Adrenal gland (tissue), 12 donors: Measurements from ENCODE around the gene ENDOV. TPM values are rescaled to one million over a fixed set of nuclear protein-coding genes. Genes with fewer than 3 reads are reported as not detected.

Experiments
- DNase-seq, 7 donors: peaks; one replicate each; pipeline ENCODE4 v3.0.0-alpha.2; 2019 to 2020
- H3K27ac ChIP-seq, 5 donors: fragments of 200-600 bp; sonication (generic) in 4 of 5; 1 replicate in 3 of 5; 2 replicates in 2 of 5; pipeline versions ENCODE4 v1.5.1 to v1.8.0; 2016 to 2020; ENCODE audit warnings: mild to moderate bottlenecking in 1 of 5
- H3K27me3 ChIP-seq: fragments of 200-600 bp; 2 replicates; pipeline ENCODE4 v1.8.0; 2021
- H3K36me3 ChIP-seq, 2 donors: fragments of 200-600 bp; replicated peaks in 1 of 2; 1 replicate in 1 of 2; 2 replicates in 1 of 2; pipeline versions ENCODE4 v1.5.1 to v1.8.0; 2018 to 2022
- H3K4me1 ChIP-seq, 2 donors: fragments of 200-600 bp; replicated peaks in 1 of 2; 1 replicate in 1 of 2; 2 replicates in 1 of 2; pipeline versions ENCODE4 v1.5.1 to v1.8.0; 2018 to 2021
- H3K4me3 ChIP-seq, 4 donors: fragments of 200-600 bp; sonication (generic) in 3 of 4; one replicate each; pipeline ENCODE4 v1.5.1; 2016 to 2018
- H3K9me3 ChIP-seq, 3 donors: fragments of 200-600 bp; sonication (generic) in 1 of 3; replicated peaks in 1 of 3; 1 replicate in 2 of 3; 2 replicates in 1 of 3; pipeline versions ENCODE4 v1.5.1 to v1.8.0; 2016 to 2021
- CTCF ChIP-seq, 6 experiments: fragments of 450-650 bp in 4 of 6; fragments of 200-600 bp in 2 of 6; sonication (generic) in 1 of 6; IDR thresholded peaks; 1 replicate in 5 of 6; 2 replicates in 1 of 6; pipeline versions ENCODE4 v1.5.1 to v1.8.0; 2016 to 2021; ENCODE audit warnings: antibody characterized with exemption in 6 of 6, mild to moderate bottlenecking in 2 of 6, moderate library complexity in 1 of 6
- POLR2A ChIP-seq, 2 donors: fragments of 450-650 bp; IDR thresholded peaks; one replicate each; pipeline ENCODE4 v1.6.1; 2017; ENCODE audit warnings: antibody characterized with exemption in 2 of 2, mild to moderate bottlenecking in 2 of 2, moderate library complexity in 1 of 2
- WGBS, 4 donors: extraction: QIAGEN DNeasy Blood & Tissue Kit in 2 of 4; methylation state at CpG; one replicate each; pipeline versions ENCODE4 v1.1.5 to v1.1.7; 2013 to 2017; 5-methylcytosine and 5-hydroxymethylcytosine counted together
- intact Hi-C, 2 donors: fragments of 100-400 bp; cut with DNase I; formaldehyde crosslinking; loops; one replicate each; pipeline versions ENCODE4 v1.14.1 to v1.15.0; 2022 to 2023
- polyA plus RNA-seq, 3 donors: library from polyadenylated mRNA; stranded (reverse); fragments of 200-250 nt in 2 of 3; fragments of 350-450 nt in 1 of 3; fragmentation: Illumina TruSeq in 1 of 3; extraction: RNeasy Lipid Tissue Mini Kit (QIAGEN cat#74804) in 1 of 3; gene quantifications; one replicate each; pipeline ENCODE4 v1.2.3, GENCODE V29; 2013 to 2014
- total RNA-seq, 9 donors: library from RNA; depleted of rRNA in 4 of 9; stranded (reverse); fragments of >200 nt in 4 of 9; fragments of 120-200 nt in 1 of 9; fragmentation: NEBNext Ultra II Directional in 1 of 9; extraction: Animal tissue kit (Norgen Biotek cat#: 25700) in 1 of 9; gene quantifications; one replicate each; pipeline versions ENCODE4 v1.1.0 to v1.2.4, GENCODE V29; 2013 to 2023
- donor health status: healthy with polysubstance abuse.
- donor health status: Bipolar disorder and iron deficiency.
- donor health status: DM: yes; HTN: yes; CAD: no.
- donor health status: DM: no; HTN: no; CAD: no.
- donor health status: DM: no; HTN: no; CAD: no.
- donor health status: DM: yes; HTN: yes; CAD: no.

Gene ENDOV
- total and polyA plus RNA-seq, 12 donors, result 7.1 to 31.9 (median 18.3) TPM

- Histone ChIP-seq H3K27ac (no peak overlapping the region), H3K4me3 (no peak overlapping the region), H3K4me1 (no peaks in the 10 kb centered on the region), H3K9me3 (no peaks in the 10 kb centered on the region), H3K36me3 (no peaks in the 10 kb centered on the region), H3K27me3 (peaks cover 9% of the 10 kb centered on the region)
- no peak for TF ChIP-seq POLR2A (IDR thresholded peaks at IDR 0.05)
- no peak for TF ChIP-seq CTCF (IDR thresholded peaks at IDR 0.05)
- intact Hi-C loops, result no loop called here
- no peak for DNase-seq
- WGBS, 4 donors, result 52 to 67% (median 55%) methylated on average over 15 to 16 of the region's 16 CpGs
Measured at GRCh38 chr17:80468242-80468641, 53.3 kb downstream of the ENDOV start.

GRCh38 chr17:80468781-80469493 is 54.0 kb downstream of the ENDOV start:
- intact Hi-C loops, result no loop called here
- Histone ChIP-seq H3K27me3 (peaks cover 12% of the 10 kb centered on the region), H3K9me3 (no peaks in the 10 kb centered on the region), H3K4me1 (no peaks in the 10 kb centered on the region), H3K36me3 (no peaks in the 10 kb centered on the region), H3K4me3 (no peak overlapping the region), H3K27ac (no peak overlapping the region)
- TF ChIP-seq CTCF (IDR thresholded peaks at IDR 0.05), result no peak
- TF ChIP-seq POLR2A (IDR thresholded peaks at IDR 0.05), result no peak
- DNase-seq, result no peak
- WGBS, 4 donors, result 78 to 86% (median 83%) methylated on average over 27 to 28 of the region's 28 CpGs

- Histone ChIP-seq H3K27ac (no peak overlapping the region), H3K4me1 (peaks cover 0 to 4% of the 10 kb centered on the region in 2 donors), H3K9me3 (no peaks in the 10 kb centered on the region), H3K27me3 (peaks cover 12% of the 10 kb centered on the region), H3K36me3 (no peaks in the 10 kb centered on the region), H3K4me3 (no peak overlapping the region)
- DNase-seq, result no peak
- 60 to 89% (median 87%) methylated on average over 1 to 11 of the region's 11 CpGs for WGBS, 4 donors
- TF ChIP-seq CTCF (IDR thresholded peaks at IDR 0.05) (no peak), POLR2A (IDR thresholded peaks at IDR 0.05) (no peak)
- intact Hi-C loops, result loop anchor here in 1 of 2 donors (5.0 kb wide), 1 partner anchor 42 kb away; no protein-coding TSS in a partner anchor
Measured at GRCh38 chr17:80469667-80470066, 54.7 kb downstream of the ENDOV start.

- Histone ChIP-seq H3K4me3 (no peak overlapping the region), H3K36me3 (no peaks in the 10 kb centered on the region), H3K4me1 (peaks cover 1 to 14% of the 10 kb centered on the region in 2 donors), H3K27me3 (peaks cover 14% of the 10 kb centered on the region), H3K27ac (no peak overlapping the region), H3K9me3 (no peaks in the 10 kb centered on the region)
- TF ChIP-seq CTCF (IDR thresholded peaks at IDR 0.05) (no peak), POLR2A (IDR thresholded peaks at IDR 0.05) (no peak)
- WGBS, 4 donors, result 86 to 91% (median 89%) methylated on average over 14 to 21 of the region's 21 CpGs
- intact Hi-C loops, result loop anchor here in 1 of 2 donors (5.0 kb wide), 1 partner anchor 43 kb away; no protein-coding TSS in a partner anchor
- DNase-seq, result no peak
Measured at GRCh38 chr17:80470603-80471002, 55.6 kb downstream of the ENDOV start.
